OCI-LY7 (cell line): Measurements from ENCODE around the gene HSPB2. TPM values are rescaled to one million over a fixed set of nuclear protein-coding genes. Genes with fewer than 3 reads are reported as not detected.

ENCODE experiments used
- BruUV-seq: library from RNA; stranded (reverse); fragments of 400-500 nt; replicated peaks from 2 replicates; lab custom pipeline; 2021; lab: Mats Ljungman, UMichigan
- CTCF ChIA-PET: fragments of 300-600 bp; sonication (Branson Sonifier 250); formaldehyde crosslinking; loops from one replicate; lab custom pipeline; 2022; ENCODE audit warnings: antibody characterized with exemption; ENCODE audit not compliant: unreplicated experiment; lab: Charles Lee
- POLR2A ChIA-PET: fragments of 300-600 bp; sonication (Branson Sonifier 250); formaldehyde crosslinking; loops from one replicate; lab custom pipeline; 2022; ENCODE audit warnings: antibody characterized with exemption; lab: Charles Lee
- DNase-seq: peaks from one replicate; pipeline ENCODE4 v3.0.0-alpha.2; 2015; ENCODE audit warnings: low spot score
- H2AFZ ChIP-seq: fragments of 200-600 bp; sonication (generic), shearing (Covaris generic); 2 replicates; pipeline ENCODE4 v1.6.1; 2014; ENCODE audit warnings: mild to moderate bottlenecking, antibody characterized with exemption, low read length, moderate library complexity
- H3K27ac ChIP-seq: fragments of 200-600 bp; sonication (generic); 2 replicates; pipeline ENCODE4 v1.5.1; 2014; ENCODE audit warnings: mixed run types, low read depth, mild to moderate bottlenecking, moderate library complexity, low read length, inconsistent platforms; ENCODE audit not compliant: poor library complexity, severe bottlenecking
- H3K36me3 ChIP-seq: fragments of 200-600 bp; sonication (generic); 2 replicates; pipeline ENCODE4 v1.6.1; 2014; ENCODE audit warnings: mild to moderate bottlenecking, antibody characterized with exemption, low read length, moderate library complexity, mixed read lengths; ENCODE audit not compliant: insufficient read depth
- H3K4me1 ChIP-seq: fragments of 200-600 bp; sonication (generic); 2 replicates; pipeline ENCODE4 v1.5.1; 2014; ENCODE audit warnings: mild to moderate bottlenecking, low read length; ENCODE audit not compliant: insufficient read depth, poor library complexity, severe bottlenecking
- H3K4me2 ChIP-seq: fragments of 200-600 bp; sonication (generic); 2 replicates; pipeline ENCODE4 v1.6.1; 2014; ENCODE audit warnings: mild to moderate bottlenecking, low read length
- H3K4me3 ChIP-seq: fragments of 200-600 bp; sonication (generic); 2 replicates; pipeline ENCODE4 v1.5.1; 2014; ENCODE audit warnings: mild to moderate bottlenecking, low read depth, low read length; ENCODE audit not compliant: poor library complexity, severe bottlenecking
- H3K79me2 ChIP-seq: fragments of 200-600 bp; sonication (generic); 2 replicates; pipeline ENCODE4 v1.6.1; 2016; ENCODE audit warnings: low read depth, mild to moderate bottlenecking, low read length, moderate library complexity, mixed read lengths; ENCODE audit not compliant: insufficient read depth
- H3K9me2 ChIP-seq: fragments of 200-600 bp; sonication (generic); 2 replicates; pipeline ENCODE4 v1.6.1; 2016; ENCODE audit warnings: mild to moderate bottlenecking, low read length, mixed read lengths; ENCODE audit not compliant: insufficient read depth
- H3K9me3 ChIP-seq: fragments of 200-600 bp; sonication (generic); 2 replicates; pipeline ENCODE4 v1.6.1; 2014; ENCODE audit warnings: mild to moderate bottlenecking, mixed run types, low read length, mixed read lengths
- H4K20me1 ChIP-seq: fragments of 200-600 bp; sonication (generic); 2 replicates; pipeline ENCODE4 v1.6.1; 2014; ENCODE audit warnings: mild to moderate bottlenecking, antibody characterized with exemption, low read length, moderate library complexity, mixed read lengths; ENCODE audit not compliant: insufficient read depth
- CTCF ChIP-seq: fragments of 200-600 bp; sonication (generic); conservative IDR thresholded peaks from 2 replicates; pipeline ENCODE4 v1.5.1; 2014; ENCODE audit warnings: mild to moderate bottlenecking, antibody characterized with exemption, low read length, moderate library complexity, mixed read lengths
- EZH2phosphoT487 ChIP-seq: fragments of 200-600 bp; sonication (generic); IDR thresholded peaks from 2 replicates; pipeline ENCODE4 v1.6.1; 2018; ENCODE audit warnings: low read depth, borderline replicate concordance, mild to moderate bottlenecking, mixed run types, antibody characterized with exemption, low read length, moderate library complexity, mixed read lengths
- intact Hi-C: fragments of 100-400 bp; cut with micrococcal nuclease; formaldehyde crosslinking; loops from one replicate; pipeline ENCODE4 v1.10.0; 2022; ENCODE audit not compliant: unreplicated experiment
- total RNA-seq, 2 experiments: library from RNA; depleted of rRNA in 1 of 2; stranded (reverse); fragments of >200 nt in 1 of 2; shearing (Covaris generic) in 1 of 2; gene quantifications; 2 replicates each; pipeline ENCODE4 v1.2.3, GENCODE V29; 2014 to 2022

HSPB2 gene
- total RNA-seq, 2 experiments from 2014 or later, result not detected

- Histone ChIP-seq H3K9me2 (no peaks in the 10 kb centered on the region), H3K79me2 (no peaks in the 10 kb centered on the region), H3K4me1 (no peaks in the 10 kb centered on the region), H3K36me3 (no peaks in the 10 kb centered on the region), H3K27ac (no peak overlapping the region), H3K4me3 (no peak overlapping the region), H3K9me3 (no peaks in the 10 kb centered on the region), H4K20me1 (no peaks in the 10 kb centered on the region), H3K4me2 (no peak overlapping the region), H2AFZ (no peak overlapping the region)
- intact Hi-C loops, result no loop called here
- no peak for DNase-seq
- CTCF ChIA-PET, result no interaction called here
- TF ChIP-seq EZH2phosphoT487, result no peak
- no peak for TF ChIP-seq CTCF
- POLR2A ChIA-PET, result interaction anchor here (1.0 to 1.4 kb wide), 2 partner anchors 16 to 26 kb away, joined by 3 to 6 read pairs; no protein-coding TSS in a partner anchor
- no TSS peak for BruUV-seq
Observed at GRCh38 chr11:111910676-111911562, 1.6 kb upstream of the HSPB2 start.

GRCh38 chr11:111911563-111912401 is 752 bp upstream of the HSPB2 start, which contains the start of gene CRYAB:
Gene CRYAB, minus strand, starts transcription at chr11:111911770. Its CDS starts 46 bp downstream, at chr11:111911724.
- no peak for DNase-seq
- no peak within 1 kb of the TSS for H2AFZ ChIP-seq
- intact Hi-C loops, result no loop called here
- H3K27ac ChIP-seq, result no peak within 1 kb of the TSS
- H3K9me2 ChIP-seq, result no peaks in the 10 kb centered on the region
- ChIA-PET POLR2A (no interaction called here), CTCF (no interaction called here)
- no peak within 1 kb of the TSS for H3K4me2 ChIP-seq
- TF ChIP-seq CTCF, result no peak
- TF ChIP-seq EZH2phosphoT487, result no peak
- no peaks in the 10 kb centered on the region for H3K79me2 ChIP-seq
- H3K36me3 ChIP-seq, result no peaks in the 10 kb centered on the region
- BruUV-seq, result no TSS peak
- H4K20me1 ChIP-seq, result no peaks in the 10 kb centered on the region
- H3K4me1 ChIP-seq, result no peaks in the 10 kb centered on the region
- H3K4me3 ChIP-seq, result no peak within 1 kb of the TSS
- H3K9me3 ChIP-seq, result no peaks in the 10 kb centered on the region
